Activated CD4-positive, alpha-beta T cell treated with anti-CD3 and anti-CD28 coated beads for 24 hours (primary cell): ENCODE data around the gene MYH14.

Experiments
- DNase-seq, 2 donors: peaks; one replicate each; pipeline ENCODE4 v3.0.0-alpha.2; 2020; ENCODE audit warnings: low read depth in 2 of 2

The MYH14 gene

DNA sequence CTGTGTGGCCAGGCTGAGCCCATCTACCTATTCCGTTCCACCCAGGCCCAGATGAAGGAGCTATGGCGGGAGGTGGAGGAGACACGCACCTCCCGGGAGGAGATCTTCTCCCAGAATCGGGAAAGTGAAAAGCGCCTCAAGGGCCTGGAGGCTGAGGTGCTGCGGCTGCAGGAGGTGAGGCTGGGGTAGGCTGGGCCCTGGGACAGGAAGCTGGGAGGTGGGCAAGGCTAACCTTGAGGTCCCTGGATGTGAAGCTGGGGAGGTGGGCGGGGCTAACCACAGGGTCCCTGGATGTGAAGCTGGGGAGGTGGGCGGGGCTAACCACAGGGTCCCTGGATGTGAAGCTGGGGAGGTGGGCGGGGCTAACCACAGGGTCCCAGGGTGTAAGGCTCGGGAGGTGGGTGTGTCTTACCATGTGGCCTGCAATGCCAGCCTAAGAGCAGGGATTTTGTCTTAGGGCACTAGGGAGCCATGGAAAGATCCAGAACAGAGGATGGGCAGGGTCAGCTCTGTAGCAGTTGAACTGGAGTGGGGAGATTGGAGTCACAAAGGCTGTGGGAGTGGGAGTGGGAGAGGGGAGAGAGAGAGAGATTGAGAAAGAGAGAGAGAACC lies 88.9 kb downstream of the MYH14 start:
- DNase-seq = no peak

DNA sequence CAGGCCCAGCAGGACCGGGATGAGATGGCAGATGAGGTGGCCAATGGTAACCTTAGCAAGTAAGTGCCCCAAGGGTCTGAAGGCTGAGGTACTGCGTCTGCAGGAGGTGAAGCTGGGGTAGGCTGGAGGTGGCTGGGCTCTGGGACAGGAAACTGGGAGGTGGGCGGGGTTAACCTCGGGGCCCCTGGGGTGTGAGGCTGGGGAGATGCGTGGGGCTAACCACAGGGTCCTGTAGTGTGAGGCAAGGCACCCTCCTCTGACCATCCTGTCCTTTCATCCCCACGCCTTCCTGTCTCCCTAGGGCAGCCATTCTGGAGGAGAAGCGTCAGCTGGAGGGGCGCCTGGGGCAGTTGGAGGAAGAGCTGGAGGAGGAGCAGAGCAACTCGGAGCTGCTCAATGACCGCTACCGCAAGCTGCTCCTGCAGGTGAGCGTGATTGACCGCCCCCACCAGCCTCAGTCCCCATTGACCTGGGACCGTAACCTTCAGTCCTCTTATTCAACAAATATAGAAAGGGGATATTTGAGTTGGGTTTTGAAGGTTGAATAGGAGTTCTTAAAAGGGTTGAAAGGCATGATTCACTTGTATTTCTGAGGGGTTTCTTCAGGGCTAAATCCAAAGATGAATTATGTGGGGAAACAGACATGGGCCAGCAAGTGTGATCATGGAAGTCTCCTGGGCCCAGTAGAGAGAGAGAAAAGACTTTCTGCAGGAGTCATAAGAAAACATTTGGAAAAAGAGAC lies 90.0 kb downstream of the MYH14 start:
- no peak for DNase-seq

DNA sequence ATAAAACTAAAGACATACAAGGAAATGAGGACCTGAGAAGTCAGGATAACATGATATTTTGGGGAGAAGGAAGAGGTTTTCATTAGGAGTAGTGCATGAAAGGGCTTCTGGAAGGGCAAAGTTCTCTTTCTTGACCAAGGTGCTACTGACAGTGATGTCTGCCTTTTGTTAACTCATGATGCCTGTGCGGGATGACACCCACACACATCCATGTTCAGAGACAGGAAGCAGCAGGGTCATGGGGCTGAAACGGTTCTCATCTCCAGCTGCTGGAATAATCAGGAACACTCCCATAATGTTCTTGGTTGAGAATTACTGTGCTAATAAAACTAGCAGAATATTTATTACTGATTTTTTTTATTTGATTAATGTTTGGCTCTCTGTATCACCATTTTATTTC lies 96.6 kb downstream of the MYH14 start:
- DNase-seq = no peak

DNA sequence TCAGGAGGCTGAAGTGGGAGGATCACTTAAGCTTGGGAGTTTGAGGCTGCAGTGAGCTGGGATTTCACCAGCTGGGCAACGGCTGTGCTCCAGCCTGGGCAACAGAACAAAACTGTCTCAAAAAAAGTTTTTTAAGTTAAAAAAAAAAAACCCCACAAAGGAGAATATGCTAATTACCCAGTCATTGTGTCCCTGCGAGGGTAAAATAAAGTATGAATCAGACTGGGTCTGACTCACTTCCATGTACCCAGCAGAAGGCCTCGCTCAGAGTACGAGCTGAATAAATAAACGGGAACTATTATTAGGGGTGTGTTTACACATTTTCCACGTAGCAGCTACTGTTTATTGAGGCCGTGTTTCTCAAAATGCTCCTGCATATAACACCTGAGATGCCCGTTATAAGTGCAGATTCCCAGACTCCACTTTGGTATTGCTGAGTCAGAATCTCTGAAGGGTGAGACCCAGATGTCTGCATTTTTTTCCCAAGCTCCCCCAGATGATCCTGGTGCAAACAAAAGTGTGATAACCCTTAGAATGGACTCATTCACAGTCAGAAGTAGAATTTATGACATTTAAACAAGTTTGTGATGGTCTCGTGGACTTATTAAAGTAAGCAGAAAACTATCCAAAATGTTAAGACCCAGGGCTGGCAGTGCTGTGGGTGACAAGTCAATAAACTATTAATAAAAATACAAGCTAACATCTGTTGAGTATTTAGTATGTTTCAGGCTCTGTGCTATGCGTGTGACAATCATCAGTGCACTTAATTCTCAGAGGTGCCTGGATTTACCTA lies 97.6 kb downstream of the MYH14 start:
- no peak for DNase-seq

DNA sequence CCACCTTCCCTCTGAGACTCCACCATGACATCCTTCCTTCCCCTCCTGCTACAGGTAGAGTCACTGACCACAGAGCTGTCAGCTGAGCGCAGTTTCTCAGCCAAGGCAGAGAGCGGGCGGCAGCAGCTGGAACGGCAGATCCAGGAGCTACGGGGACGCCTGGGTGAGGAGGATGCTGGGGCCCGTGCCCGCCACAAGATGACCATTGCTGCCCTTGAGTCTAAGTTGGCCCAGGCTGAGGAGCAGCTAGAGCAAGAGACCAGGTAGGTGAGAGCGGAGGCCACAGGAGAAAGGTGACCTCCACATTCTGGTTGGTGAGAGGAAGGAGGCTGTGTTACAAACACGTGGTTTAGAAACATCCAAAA lies 98.2 kb downstream of the MYH14 start:
- DNase-seq = no peak

DNA sequence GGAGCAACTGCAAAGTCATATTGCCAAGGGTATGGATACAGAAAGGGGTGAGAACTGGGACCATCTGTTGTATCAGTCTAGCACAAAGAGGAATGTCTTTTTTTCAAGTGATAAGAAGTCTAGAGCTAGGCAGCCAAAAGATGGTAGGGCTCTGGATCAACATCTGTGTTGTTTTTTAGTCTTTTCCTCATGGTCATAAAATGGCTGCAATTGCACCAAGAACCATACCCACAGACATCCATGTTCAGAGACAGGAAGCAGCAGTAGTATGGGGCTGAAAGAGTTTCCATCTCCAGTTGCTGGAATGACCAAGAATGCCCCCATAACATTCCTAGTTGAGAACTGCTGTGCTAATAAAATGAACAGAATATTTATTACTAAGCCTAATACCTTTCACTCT lies 100.1 kb downstream of the MYH14 start:
- no peak for DNase-seq

DNA sequence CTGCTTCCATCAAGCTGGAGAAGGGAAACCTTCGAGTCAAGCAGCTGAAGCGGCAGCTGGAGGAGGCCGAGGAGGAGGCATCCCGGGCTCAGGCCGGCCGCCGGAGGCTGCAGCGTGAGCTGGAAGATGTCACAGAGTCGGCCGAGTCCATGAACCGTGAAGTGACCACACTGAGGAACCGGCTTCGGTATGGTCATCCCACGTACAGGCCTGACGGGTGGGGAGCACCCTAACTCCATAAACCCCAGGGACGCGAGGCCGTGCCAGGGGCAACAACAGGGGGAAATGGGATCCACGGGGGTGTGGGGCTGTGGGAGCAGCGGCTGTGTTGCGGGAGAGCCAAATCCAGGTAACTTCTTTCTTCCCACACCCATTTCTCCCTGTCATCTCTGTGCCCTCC lies 105.6 kb downstream of the MYH14 start:
- DNase-seq = no peak

DNA sequence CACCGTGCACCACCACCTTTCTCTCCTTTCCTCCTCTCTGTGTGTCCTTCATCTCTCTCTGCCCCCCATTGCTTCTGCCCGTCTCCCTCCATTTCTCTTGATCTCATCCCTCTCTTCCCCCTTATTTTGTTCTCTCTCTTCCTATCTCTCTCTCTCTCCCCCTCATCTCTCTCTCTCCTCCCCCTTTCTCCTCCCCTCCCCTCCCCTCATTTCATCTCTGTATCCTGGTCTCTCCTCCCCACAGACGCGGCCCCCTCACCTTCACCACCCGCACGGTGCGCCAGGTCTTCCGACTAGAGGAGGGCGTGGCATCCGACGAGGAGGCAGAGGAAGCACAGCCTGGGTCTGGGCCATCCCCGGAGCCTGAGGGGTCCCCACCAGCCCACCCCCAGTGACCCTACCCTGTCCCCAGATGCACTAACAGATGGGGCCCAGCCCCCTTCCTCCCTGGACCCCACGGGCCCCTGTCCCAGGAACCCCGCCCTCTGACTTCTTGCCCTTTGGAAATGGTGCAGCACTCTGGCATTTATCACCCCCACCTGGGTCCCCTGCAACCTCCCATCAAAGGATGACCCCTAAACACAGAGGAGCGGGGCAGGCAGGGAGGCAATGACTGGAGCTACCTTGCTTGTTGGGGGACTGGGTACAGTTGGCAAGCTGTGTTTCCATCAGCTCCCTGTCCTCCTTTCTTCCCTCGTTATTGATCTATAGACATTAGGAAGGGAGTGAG lies 106.1 kb downstream of the MYH14 start:
- no peak for DNase-seq

DNA sequence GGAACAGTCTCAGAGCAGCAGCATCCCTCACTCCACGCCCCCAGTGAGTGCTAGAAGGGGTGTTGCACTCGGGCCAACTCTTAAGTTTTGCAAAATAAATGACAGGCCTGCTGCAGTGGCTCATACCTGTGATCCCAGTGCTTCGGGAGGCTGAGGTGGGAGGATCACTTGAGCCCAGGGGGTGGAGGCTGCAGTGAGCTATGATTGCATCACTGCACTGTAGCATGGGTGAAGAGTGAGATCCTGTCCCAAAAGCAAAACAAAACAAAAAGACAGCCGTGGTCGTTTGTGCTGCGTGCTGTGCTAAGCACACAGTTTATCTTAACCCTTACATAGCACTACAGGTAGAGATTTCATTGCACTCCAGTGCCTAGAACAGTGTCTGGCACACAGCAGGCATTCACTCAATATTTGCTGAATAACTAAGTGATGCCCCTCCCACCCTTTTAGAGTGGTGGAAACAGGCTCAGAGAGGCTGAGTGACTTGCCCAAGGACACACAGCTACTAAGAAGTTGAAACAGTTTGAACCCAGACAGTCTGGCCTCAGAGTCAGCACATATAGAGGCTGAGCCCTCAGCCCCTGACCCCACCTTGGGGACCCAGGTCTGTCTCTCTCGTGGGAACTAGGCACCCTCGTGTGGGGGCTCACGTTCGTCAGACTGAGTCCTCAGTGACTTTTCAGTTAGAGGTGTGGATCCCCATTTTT lies 107.5 kb downstream of the MYH14 start:
- DNase-seq = no peak

DNA sequence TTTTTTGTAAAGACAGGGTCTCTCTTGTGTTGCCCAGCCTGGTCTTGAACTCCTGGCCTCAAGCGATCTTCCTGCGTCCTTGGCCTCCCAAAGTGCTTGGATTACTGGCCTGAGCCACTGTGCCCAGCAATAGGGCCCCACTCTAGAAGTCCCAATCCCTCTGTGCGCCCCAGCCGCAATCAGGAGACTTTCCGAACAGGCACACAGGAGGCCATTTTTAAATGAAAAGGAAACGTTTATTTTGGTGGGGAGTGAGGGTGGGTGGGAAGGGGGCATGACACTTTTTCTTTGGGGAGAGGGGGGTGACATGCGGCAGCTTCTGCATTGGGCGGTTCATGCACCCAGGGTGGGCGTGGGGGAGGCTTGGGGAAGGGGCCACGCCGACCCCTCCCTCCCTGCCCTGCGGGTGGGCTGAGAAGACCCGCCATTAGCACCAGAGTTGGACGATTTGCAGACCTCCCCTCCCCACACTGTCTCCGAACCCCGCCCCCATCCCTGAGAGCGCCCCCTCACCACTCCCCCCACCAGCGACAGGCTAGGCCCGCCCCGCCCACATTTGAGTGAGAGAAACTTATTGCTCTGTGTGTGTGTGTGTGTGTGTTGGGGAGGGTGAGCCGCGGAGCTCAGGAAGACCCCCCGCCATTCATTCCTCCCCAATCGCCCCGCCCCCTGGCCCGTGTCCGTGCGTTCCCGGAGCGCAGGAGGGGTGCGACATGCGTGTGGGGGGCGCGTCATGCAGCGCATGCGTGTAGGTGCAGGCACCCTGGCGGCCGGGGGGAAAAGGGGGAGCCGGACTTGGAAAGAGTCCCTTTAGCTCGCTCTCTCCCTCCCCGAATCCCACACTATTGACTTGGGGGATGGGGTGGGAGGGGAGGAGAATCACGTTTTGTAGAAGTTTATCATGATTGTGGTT lies 108.6 kb downstream of the MYH14 start:
- DNase-seq = no peak

DNA sequence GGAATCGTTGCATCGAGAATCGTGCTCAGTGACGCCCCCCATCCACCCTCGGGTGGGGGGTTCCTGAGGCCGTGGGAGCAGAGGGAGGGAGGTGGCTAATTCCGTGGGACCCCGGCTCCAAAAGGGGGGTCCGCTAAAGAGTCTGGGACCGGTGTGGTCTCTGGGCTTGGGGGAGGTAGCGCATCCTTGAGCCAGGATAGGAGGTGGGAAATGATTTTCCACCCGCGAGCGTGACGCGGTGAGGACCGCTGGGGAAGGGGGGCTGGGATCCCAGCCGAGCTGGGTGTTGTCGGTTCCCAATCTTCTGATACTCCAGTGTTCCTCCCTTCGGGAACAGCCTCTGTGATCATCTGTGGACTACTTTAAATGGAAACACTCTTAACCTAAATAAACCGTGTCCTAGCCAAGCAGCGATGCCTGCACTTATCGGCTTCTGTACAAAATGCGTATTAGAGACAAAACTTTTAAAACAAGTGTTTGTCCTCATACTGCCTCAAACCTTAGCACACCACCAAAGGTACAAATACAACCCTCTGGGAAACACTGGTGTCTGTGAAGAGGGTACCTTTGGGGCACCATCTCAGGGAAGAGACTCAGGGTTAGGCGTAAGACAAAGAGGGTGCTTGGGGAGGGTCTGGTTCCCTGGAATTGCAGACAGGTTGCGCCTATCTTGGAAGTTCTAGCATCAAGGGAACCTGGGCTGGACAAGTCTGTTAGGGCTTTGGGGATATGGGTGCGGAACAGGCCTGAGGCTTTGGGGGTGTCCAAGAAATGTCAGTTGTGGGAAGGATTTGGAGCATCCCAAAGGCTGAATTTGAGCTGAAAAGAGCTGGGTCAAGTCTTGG lies 109.8 kb downstream of the MYH14 start:
- DNase-seq = no peak

DNA sequence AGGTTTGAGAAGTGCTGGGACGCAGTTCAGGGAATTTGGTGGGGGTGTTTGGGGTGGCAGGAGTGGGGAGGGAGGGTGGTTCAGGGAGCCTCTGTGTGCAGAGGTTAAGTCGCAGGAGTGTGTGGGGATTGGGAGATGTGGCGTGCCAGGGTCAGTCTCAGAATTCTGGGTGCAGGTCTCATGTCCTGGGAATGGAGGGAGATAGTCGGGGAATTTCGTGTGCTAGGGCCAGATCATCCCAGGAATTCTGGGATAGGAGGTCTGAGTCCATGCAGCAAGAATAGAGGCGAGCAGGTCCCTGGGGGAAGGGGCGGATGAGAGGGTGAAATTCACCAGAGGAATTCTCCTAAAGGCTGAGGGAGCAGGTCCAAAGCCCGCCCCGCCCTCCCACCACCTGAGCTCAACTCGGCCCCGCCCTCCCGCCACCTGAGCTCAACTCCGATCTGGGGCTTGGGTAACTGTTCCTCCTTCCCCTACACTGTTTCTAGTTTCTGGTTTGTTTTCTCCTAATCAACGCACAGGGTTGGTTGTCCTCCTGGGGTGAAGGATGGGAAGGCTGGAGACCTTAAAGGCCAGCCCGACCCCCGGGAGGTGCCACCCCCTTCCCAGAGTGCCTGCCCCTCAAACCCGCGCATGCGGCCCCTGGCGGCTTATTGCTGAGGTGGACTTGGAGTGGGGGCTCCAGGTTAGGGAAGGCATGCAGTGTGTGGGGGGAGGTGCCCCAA lies 110.6 kb downstream of the MYH14 start:
- DNase-seq = no peak

DNA sequence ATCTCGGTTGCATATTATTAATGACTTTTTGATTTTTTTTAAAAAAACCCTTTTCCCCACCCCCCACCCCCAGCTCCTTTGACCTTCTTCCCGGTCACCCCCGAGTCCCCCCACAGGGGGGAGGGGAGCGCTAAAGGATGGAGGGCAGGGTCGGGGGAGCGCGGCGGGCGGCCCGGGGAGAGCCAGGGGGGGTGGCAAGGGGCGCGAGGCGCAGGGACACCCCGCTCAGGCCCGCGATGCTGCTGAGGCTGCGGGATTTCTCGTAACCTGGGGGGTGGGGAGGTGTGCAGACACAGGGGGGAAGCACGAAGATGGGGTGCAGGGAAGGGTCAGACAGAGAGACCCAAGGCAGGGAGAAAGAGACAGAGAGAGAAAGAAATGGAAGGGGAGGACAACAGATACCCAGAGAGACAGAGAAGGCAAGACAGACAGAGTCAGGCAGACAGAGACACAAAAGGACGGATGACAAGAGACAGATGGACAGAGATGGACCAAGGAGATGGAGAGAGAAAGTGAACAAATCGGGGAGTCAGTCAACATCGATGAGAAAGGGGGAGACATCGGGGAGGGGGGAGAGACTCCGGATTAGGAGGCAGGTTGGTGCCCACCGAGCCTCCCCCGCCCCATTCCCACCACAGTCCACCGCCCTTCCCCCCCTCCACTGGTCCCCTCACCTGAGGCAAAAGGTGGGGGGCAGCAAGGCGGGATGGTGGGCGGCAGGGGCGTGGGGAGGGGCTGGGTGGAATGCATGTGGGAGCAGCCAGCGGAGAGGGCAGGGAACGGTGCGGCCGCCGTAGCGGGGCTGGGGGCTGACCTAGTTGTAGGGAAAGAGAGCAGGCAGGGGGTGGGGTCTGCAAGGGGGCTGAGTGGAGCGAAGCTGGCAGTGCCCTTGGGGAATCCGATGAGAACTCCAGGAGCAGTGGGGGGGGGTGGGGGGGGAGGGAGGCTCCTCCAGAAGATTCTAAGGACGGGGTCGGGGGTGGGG lies 111.6 kb downstream of the MYH14 start:
- no peak for DNase-seq

DNA sequence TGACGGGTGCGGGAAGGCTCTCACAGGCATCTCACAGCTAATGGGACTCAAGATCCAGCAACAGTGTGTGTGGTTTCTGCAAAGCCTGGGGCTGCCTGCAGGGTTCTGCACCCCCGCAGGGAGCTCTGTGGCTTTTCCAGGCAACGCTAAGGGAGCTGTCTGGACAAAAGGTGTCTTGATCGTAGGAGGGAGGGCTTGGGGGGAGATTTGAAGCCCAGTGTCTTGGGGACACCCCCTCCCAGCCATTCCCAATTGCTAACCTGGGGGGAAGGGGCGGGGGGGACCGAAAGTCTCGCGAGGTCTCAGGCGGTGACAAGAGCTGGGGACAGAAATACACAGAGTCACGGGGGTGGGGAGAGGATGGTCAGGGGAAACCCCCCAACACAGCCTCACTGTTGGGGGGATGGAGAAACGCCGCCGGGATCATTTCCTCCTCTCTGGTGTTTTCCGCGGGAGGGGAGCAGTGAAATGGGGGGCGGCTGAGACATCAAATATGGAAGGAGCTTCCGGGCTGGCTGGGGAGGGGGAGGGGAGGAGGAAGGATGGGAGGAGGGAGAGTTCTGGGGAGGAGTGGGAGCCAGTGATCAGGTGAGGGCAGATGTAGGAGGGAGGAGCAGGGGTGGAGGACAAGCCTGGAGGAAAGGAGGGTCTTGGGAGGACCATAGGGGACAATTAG lies 112.5 kb downstream of the MYH14 start:
- DNase-seq = no peak

DNA sequence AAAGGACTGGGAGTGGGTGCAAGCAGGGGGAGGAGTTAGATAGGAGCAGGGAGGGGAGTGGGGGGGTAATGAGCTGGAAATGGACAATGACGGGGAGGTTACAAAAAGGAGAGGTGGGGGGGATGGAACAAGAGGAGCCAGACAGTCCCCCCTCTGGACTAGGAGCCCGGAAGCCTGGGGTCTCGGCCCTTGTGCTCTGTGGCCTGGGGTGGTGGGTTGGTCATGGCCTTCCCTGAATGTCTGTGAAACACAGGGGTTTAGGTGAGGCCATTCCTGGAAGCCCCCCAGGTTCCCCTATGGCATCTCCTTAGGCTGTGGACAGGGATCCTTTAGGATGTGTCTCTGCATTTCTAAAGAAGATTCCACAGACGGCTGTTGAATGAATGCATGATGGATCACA lies 113.7 kb downstream of the MYH14 start:
- no peak for DNase-seq

DNA sequence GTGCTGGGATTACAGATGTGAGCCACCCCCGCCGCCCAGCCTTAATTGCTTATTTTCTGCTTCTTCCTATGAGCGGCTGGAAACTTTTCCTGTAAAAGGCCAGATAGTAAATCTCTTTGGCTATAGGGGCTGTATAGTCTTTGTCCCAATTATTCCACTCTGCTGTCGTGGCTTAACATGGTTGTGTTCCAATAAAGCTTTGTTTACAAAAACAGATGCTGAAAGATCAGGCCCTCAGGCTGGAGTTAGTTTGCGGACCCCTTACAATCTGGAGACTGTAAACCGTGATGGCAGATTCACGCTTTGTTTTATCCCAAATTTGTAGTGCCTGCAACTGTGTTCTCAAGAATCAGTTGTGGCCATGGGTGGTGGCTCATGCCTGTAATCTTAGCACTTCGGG lies 115.0 kb downstream of the MYH14 start:
- DNase-seq = no peak

DNA sequence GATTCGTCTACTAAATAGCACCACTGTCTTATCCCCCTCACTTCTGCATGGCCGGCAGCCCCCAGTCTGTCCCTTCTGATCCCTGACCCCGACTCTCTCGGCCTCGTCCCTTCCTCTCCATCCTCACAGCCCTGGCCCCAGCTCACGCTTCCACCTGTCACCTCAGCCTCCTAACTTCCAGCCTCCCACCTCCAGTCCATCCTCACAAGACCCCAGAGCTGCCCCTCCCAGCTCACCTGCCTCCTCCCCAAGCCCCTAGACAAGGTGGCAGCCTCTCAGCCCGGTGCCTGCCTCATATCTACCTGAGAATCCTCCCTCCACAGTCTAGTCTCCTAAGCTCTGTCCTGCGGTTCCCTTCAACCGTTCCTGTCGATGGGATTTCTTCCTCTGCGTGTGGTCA lies 115.7 kb downstream of the MYH14 start:
- no peak for DNase-seq
